Liver (tissue), 9 donors: Measurements from ENCODE around the gene ANGEL2. TPM values are rescaled to one million over a fixed set of nuclear protein-coding genes. Genes with fewer than 3 reads are reported as not detected.

Experiments
- DNase-seq: peaks from one replicate; pipeline ENCODE4 v3.0.0-alpha.2; 2017; ENCODE audit warnings: low spot score
- H3K27ac ChIP-seq, 2 donors: one replicate each; pipeline ENCODE4 v1.7.0; 2013; ENCODE audit warnings: inconsistent platforms in 2 of 2, low read length in 2 of 2, control low read depth in 1 of 2, low read depth in 1 of 2, mild to moderate bottlenecking in 1 of 2
- H3K27me3 ChIP-seq, 4 donors: one replicate each; pipeline versions ENCODE4 v1.6.1 to v1.7.0; 2013; ENCODE audit warnings: low read length in 3 of 4, inconsistent platforms in 1 of 4, mild to moderate bottlenecking in 1 of 4, moderate library complexity in 1 of 4; ENCODE audit not compliant: control insufficient read depth in 4 of 4, insufficient read depth in 4 of 4
- H3K36me3 ChIP-seq, 4 donors: one replicate each; pipeline versions ENCODE4 v1.6.1 to v1.7.0; 2013; ENCODE audit warnings: low read length in 3 of 4, mild to moderate bottlenecking in 3 of 4, low read depth in 1 of 4, moderate library complexity in 1 of 4; ENCODE audit not compliant: control insufficient read depth in 4 of 4, insufficient read depth in 3 of 4
- H3K4me1 ChIP-seq, 4 donors: one replicate each; pipeline versions ENCODE4 v1.6.1 to v1.7.0; 2013; ENCODE audit warnings: low read length in 3 of 4, mild to moderate bottlenecking in 3 of 4, moderate library complexity in 1 of 4; ENCODE audit not compliant: control insufficient read depth in 4 of 4, insufficient read depth in 4 of 4
- H3K4me3 ChIP-seq, 3 donors: one replicate each; pipeline versions ENCODE4 v1.6.1 to v1.7.0; 2013; ENCODE audit warnings: low read length in 3 of 3, control low read depth in 1 of 3, low read depth in 1 of 3, mild to moderate bottlenecking in 1 of 3
- H3K9ac ChIP-seq, 2 donors: one replicate each; pipeline ENCODE4 v1.7.0; 2013; ENCODE audit warnings: low read length in 2 of 2, mild to moderate bottlenecking in 2 of 2, moderate library complexity in 2 of 2, control low read depth in 1 of 2, low read depth in 1 of 2
- H3K9me3 ChIP-seq, 4 donors: one replicate each; pipeline versions ENCODE4 v1.6.1 to v1.7.0; 2013; ENCODE audit warnings: low read length in 3 of 4; ENCODE audit not compliant: control insufficient read depth in 4 of 4
- EGR1 ChIP-seq, 2 donors: IDR thresholded peaks; 2 replicates each; pipeline ENCODE4 v1.6.1; 2016 to 2018; ENCODE audit warnings: antibody characterized with exemption in 2 of 2, low read depth in 2 of 2
- FOXA1 ChIP-seq: IDR thresholded peaks from 2 replicates; pipeline ENCODE4 v1.6.1; 2016; ENCODE audit warnings: antibody characterized with exemption
- JUND ChIP-seq, 2 donors: IDR thresholded peaks; 2 replicates each; pipeline ENCODE4 v1.6.1; 2016; ENCODE audit warnings: antibody characterized with exemption in 2 of 2
- MAX ChIP-seq: IDR thresholded peaks from 2 replicates; pipeline ENCODE4 v1.6.1; 2016; ENCODE audit warnings: antibody characterized with exemption
- REST ChIP-seq: IDR thresholded peaks from 2 replicates; pipeline ENCODE4 v1.6.1; 2016; ENCODE audit warnings: antibody characterized with exemption, mild to moderate bottlenecking
- RXRA ChIP-seq, 2 donors: IDR thresholded peaks; 2 replicates each; pipeline ENCODE4 v1.6.1; 2017 to 2018; ENCODE audit warnings: antibody characterized with exemption in 2 of 2, mild to moderate bottlenecking in 1 of 2
- SP1 ChIP-seq: IDR thresholded peaks from 2 replicates; pipeline ENCODE4 v1.6.1; 2018; ENCODE audit warnings: antibody characterized with exemption, mild to moderate bottlenecking
- TAF1 ChIP-seq: conservative IDR thresholded peaks from 2 replicates; pipeline ENCODE4 v1.6.1; 2016; ENCODE audit warnings: antibody characterized with exemption, mild to moderate bottlenecking
- YY1 ChIP-seq: IDR thresholded peaks from 2 replicates; pipeline ENCODE4 v1.6.1; 2016; ENCODE audit warnings: antibody characterized with exemption, mild to moderate bottlenecking
- WGBS: extraction: QIAGEN DNeasy Blood & Tissue Kit; methylation state at CpG from one replicate; pipeline ENCODE4 v1.1.7; 2013; 5-methylcytosine and 5-hydroxymethylcytosine counted together
- polyA plus RNA-seq, 2 donors: library from polyadenylated mRNA; stranded (reverse) in 1 of 2; unstranded in 1 of 2; fragments of 200-250 nt in 1 of 2; fragments of >200 nt in 1 of 2; fragmentation: Nextera tagmentation in 1 of 2; extraction: Ambion mirVana in 1 of 2; gene quantifications; one replicate each; pipeline versions ENCODE4 v1.2.1 to v1.2.3, GENCODE V29; 2013 to 2015
- total RNA-seq, 2 donors: library from RNA; depleted of rRNA; stranded (reverse); fragments of >200 nt; gene quantifications; one replicate each; pipeline ENCODE4 v1.2.3, GENCODE V29; 2014
- TF ChIP-seq, protein P1 (sequence below): IDR thresholded peaks from 2 replicates; pipeline ENCODE4 v1.6.1; 2016; ENCODE audit warnings: antibody characterized with exemption
- donor health status: healthy.
- donor health status: healthy.
- donor health status: healthy.
- donor health status: healthy.
- donor health status: healthy.

ANGEL2 gene
- total and polyA plus RNA-seq, 4 donors, result 8.2 to 31.1 (median 16.4) TPM

- no peak overlapping the region for H3K27ac ChIP-seq
- no peak for DNase-seq
- WGBS, result 93% methylated on average over 4 of the region's 4 CpGs
- TF ChIP-seq REST (no peak), TAF1 (no peak), MAX (no peak), RXRA (IDR thresholded peaks at IDR 0.05) (no peak), FOXA1 (no peak), SP1 (no peak), EGR1 (IDR thresholded peaks at IDR 0.05; ENCODE audit: low read depth in 2 of 2) (no peak), JUND (IDR thresholded peaks at IDR 0.05) (no peak)
- TF ChIP-seq, protein P1, sequence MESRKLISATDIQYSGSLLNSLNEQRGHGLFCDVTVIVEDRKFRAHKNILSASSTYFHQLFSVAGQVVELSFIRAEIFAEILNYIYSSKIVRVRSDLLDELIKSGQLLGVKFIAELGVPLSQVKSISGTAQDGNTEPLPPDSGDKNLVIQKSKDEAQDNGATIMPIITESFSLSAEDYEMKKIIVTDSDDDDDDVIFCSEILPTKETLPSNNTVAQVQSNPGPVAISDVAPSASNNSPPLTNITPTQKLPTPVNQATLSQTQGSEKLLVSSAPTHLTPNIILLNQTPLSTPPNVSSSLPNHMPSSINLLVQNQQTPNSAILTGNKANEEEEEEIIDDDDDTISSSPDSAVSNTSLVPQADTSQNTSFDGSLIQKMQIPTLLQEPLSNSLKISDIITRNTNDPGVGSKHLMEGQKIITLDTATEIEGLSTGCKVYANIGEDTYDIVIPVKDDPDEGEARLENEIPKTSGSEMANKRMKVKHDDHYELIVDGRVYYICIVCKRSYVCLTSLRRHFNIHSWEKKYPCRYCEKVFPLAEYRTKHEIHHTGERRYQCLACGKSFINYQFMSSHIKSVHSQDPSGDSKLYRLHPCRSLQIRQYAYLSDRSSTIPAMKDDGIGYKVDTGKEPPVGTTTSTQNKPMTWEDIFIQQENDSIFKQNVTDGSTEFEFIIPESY, result no peak
- H3K9ac ChIP-seq, result no peak overlapping the region
- no peaks in the 10 kb centered on the region for H3K36me3 ChIP-seq
- H3K27me3 ChIP-seq, result peaks cover 0 to 8% (median 0%) of the 10 kb centered on the region in 4 donors
- H3K4me1 ChIP-seq, result no peaks in the 10 kb centered on the region
- no peaks in the 10 kb centered on the region for H3K9me3 ChIP-seq
- no peak overlapping the region for H3K4me3 ChIP-seq
Measured at GRCh38 chr1:212970085-212970484, 45.6 kb downstream of the ANGEL2 start.

DNA sequence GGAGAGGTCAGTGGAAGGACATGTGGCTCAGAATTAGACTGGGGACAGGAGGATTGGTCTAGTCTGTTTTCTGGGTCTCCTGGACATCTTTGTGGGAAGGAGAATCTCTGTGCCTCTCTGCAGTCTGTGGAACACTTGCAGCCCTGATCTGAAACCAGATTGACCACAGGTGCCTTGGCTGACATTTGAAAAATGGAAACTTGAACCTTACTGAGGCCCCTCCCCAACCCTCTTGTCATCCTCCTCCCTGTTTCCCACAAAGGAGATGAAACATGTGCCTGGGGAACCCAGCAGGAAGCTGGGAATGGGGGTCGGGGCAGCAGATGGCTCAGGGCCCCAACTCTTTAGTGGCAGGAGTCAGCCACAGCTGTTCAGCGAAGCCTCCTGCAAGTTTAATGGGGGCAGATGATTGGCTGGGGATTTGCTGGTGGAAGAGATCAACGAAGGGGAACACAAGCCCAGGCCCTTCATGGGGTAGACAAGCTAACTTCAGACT, 47.3 kb downstream of the ANGEL2 start:
- no peak for DNase-seq
- no peak overlapping the region for H3K27ac ChIP-seq
- H3K4me1 ChIP-seq, result no peaks in the 10 kb centered on the region
- H3K9ac ChIP-seq, result no peak overlapping the region
- H3K9me3 ChIP-seq, result no peaks in the 10 kb centered on the region
- WGBS, result 77% methylated on average over 3 of the region's 3 CpGs
- no peak overlapping the region for H3K4me3 ChIP-seq
- H3K27me3 ChIP-seq, result peaks cover 0 to 8% (median 0%) of the 10 kb centered on the region in 4 donors
- no peaks in the 10 kb centered on the region for H3K36me3 ChIP-seq
- TF ChIP-seq, protein P1, result no peak
- no peak for TF ChIP-seq YY1
